K562 (cell line): ENCODE data around the gene SAMD10. TPM values are rescaled to one million over a fixed set of nuclear protein-coding genes. Genes with fewer than 3 reads are reported as not detected.

ENCODE experiments used
- ATAC-seq: fragments of 200-7000 bp; cut with Tn5 transposase; 3 replicates; pipeline ENCODE4 v1.9.1; 2020; ENCODE audit warnings: moderate library complexity
- BruUV-seq: library from RNA; stranded (reverse); fragments of 400-500 nt; replicated peaks from 2 replicates; lab custom pipeline; 2021; lab: Mats Ljungman, UMichigan
- CTCF ChIA-PET: fragments of 300-600 bp; formaldehyde crosslinking; extraction: SDS; loops from one replicate; lab custom pipeline; 2021; ENCODE audit warnings: low intra/inter-chr PET ratio; lab: Yijun Ruan, JAX
- POLR2A ChIA-PET: fragments of 300-600, 350-650 bp; sonication (Branson Sonifier 250); formaldehyde crosslinking; extraction: SDS; loops from one replicate; lab custom pipeline; 2021; ENCODE audit warnings: antibody characterized with exemption, inconsistent platforms; lab: Yijun Ruan, JAX
- DNase-seq, 4 experiments: peaks; one replicate each; pipeline versions ENCODE4 v3.0.0 to v3.0.0-alpha.2; 2011 to 2018; ENCODE audit warnings: low spot score in 3 of 4, mixed read lengths in 3 of 4; ENCODE audit errors: extremely low read depth in 1 of 4
- FAIRE-seq: peaks from 2 replicates; lab custom pipeline; 2011; peaks lifted over from hg19 to GRCh38; lab: Jason Lieb, UNC
- H2AFZ ChIP-seq: 2 replicates; pipeline ENCODE4 v1.6.0; 2011; ENCODE audit warnings: low read depth, low read length, control low read depth, inconsistent platforms
- H3K27ac ChIP-seq: fragments of 200-600 bp; 3 replicates; pipeline ENCODE4 v1.8.0; 2011; ENCODE audit warnings: low read depth, mild to moderate bottlenecking, control low read depth, inconsistent platforms, low read length, moderate library complexity, mixed read lengths; ENCODE audit errors: extremely low read depth
- H3K27me3 ChIP-seq, 2 experiments: fragments of 300-600 bp in 1 of 2; 2 replicates in 1 of 2; 3 replicates in 1 of 2; pipeline versions ENCODE4 v1.6.0 to v1.8.0; 2011; ENCODE audit warnings: inconsistent platforms in 2 of 2, low read length in 2 of 2, mild to moderate bottlenecking in 1 of 2, mixed read lengths in 1 of 2, moderate library complexity in 1 of 2; ENCODE audit not compliant: control insufficient read depth in 2 of 2, insufficient read depth in 2 of 2
- H3K36me3 ChIP-seq: fragments of 300-600 bp; 3 replicates; pipeline ENCODE4 v1.8.0; 2011; ENCODE audit warnings: mild to moderate bottlenecking, low read length, inconsistent platforms; ENCODE audit not compliant: control insufficient read depth, insufficient read depth
- H3K4me1 ChIP-seq, 2 experiments: fragments of 200-600 bp in 1 of 2; replicated peaks in 1 of 2; 2 replicates in 1 of 2; 3 replicates in 1 of 2; pipeline versions ENCODE4 v1.5.1 to v1.8.0; 2011; ENCODE audit warnings: inconsistent platforms in 2 of 2, low read length in 2 of 2, mild to moderate bottlenecking in 1 of 2, mixed read lengths in 1 of 2, moderate library complexity in 1 of 2; ENCODE audit not compliant: control insufficient read depth in 2 of 2, insufficient read depth in 2 of 2
- H3K4me2 ChIP-seq: 2 replicates; pipeline ENCODE4 v1.6.1; 2011; ENCODE audit warnings: low read length, control low read depth, inconsistent platforms, mixed read lengths; ENCODE audit not compliant: insufficient read depth
- H3K4me3 ChIP-seq: fragments of 200-600 bp; sonication (generic), shearing (Covaris generic); 2 replicates; pipeline ENCODE4 v1.5.1; 2016; ENCODE audit warnings: control low read depth, inconsistent platforms
- H3K79me2 ChIP-seq: fragments of 200-600 bp; 3 replicates; pipeline ENCODE4 v1.8.0; 2011; ENCODE audit warnings: low read length, inconsistent platforms; ENCODE audit not compliant: control insufficient read depth, insufficient read depth
- H3K9ac ChIP-seq, 2 experiments: 2 replicates each; pipeline versions ENCODE4 v1.6.0 to v1.6.1; 2011; ENCODE audit warnings: low read depth in 2 of 2, low read length in 2 of 2, control low read depth in 1 of 2, inconsistent platforms in 1 of 2, mild to moderate bottlenecking in 1 of 2, mixed read lengths in 1 of 2; ENCODE audit not compliant: insufficient read depth in 1 of 2
- H3K9me1 ChIP-seq: one replicate; pipeline ENCODE4 v1.6.0; 2011; ENCODE audit warnings: inconsistent platforms, mild to moderate bottlenecking, low read length, moderate library complexity; ENCODE audit not compliant: control insufficient read depth, insufficient read depth
- H3K9me3 ChIP-seq: replicated peaks from 2 replicates; pipeline ENCODE4 v1.5.1; 2011; ENCODE audit warnings: low read depth, low read length, inconsistent platforms; ENCODE audit not compliant: control insufficient read depth, insufficient read depth
- H4K20me1 ChIP-seq: replicated peaks from 2 replicates; pipeline ENCODE4 v1.6.1; 2011; ENCODE audit warnings: low read length, inconsistent platforms, mixed read lengths; ENCODE audit not compliant: control insufficient read depth, insufficient read depth
- DNMT1 ChIP-seq: fragments of 450-650 bp; IDR thresholded peaks from 2 replicates; pipeline ENCODE4 v1.6.1; 2016; ENCODE audit warnings: antibody characterized with exemption, mild to moderate bottlenecking
- HBP1 ChIP-seq: fragments of 450-650 bp; formaldehyde crosslinking; IDR thresholded peaks from 2 replicates; pipeline ENCODE4 v1.4.0; 2022; ENCODE audit warnings: missing genetic modification characterization
- HDGF ChIP-seq: fragments of 450-650 bp; IDR thresholded peaks from 2 replicates; pipeline ENCODE4 v1.6.1; 2016
- JUN ChIP-seq, 2 experiments: sonication (generic) in 1 of 2; formaldehyde crosslinking in 1 of 2; IDR thresholded peaks; 2 replicates each; pipeline versions ENCODE4 v1.6.1 to v1.8.0; 2012 to 2022; ENCODE audit warnings: borderline replicate concordance in 2 of 2, mild to moderate bottlenecking in 2 of 2, improper control_type of control experiment in 1 of 2, low read depth in 1 of 2, low read length in 1 of 2, missing genetic modification reagents in 1 of 2
- NFYB ChIP-seq: IDR thresholded peaks from 2 replicates; pipeline ENCODE4 v1.6.1; 2011; ENCODE audit warnings: mild to moderate bottlenecking, moderate library complexity; ENCODE audit not compliant: insufficient read length; ENCODE audit errors: extremely low read depth
- RBM34 ChIP-seq: fragments of 200-400 bp; formaldehyde crosslinking; IDR thresholded peaks from 2 replicates; pipeline ENCODE4 v1.6.1; 2018; ENCODE audit warnings: low read length, borderline replicate concordance; ENCODE audit not compliant: insufficient read depth
- XRCC5 ChIP-seq: fragments of 200-400 bp; formaldehyde crosslinking; IDR thresholded peaks from 2 replicates; pipeline ENCODE4 v1.6.1; 2017; ENCODE audit warnings: low read depth, mild to moderate bottlenecking, low read length
- YY1 ChIP-seq, 3 experiments: IDR thresholded peaks; 2 replicates each; pipeline ENCODE4 v1.6.1; 2011; ENCODE audit warnings: low read length in 2 of 3, mild to moderate bottlenecking in 2 of 3, moderate library complexity in 2 of 3, borderline replicate concordance in 1 of 3, control low read depth in 1 of 3, low read depth in 1 of 3; ENCODE audit not compliant: insufficient read depth in 3 of 3, insufficient replicate concordance in 2 of 3, control insufficient read depth in 1 of 3, insufficient read length in 1 of 3; ENCODE audit errors: extremely low read depth in 1 of 3
- ZFP30 ChIP-seq: fragments of 250-450 bp; sonication (Bioruptor Pico); IDR thresholded peaks from 2 replicates; pipeline ENCODE4 v1.8.0; 2022; ENCODE audit warnings: moderate library complexity, mild to moderate bottlenecking, inconsistent platforms, borderline replicate concordance
- ZNF12 ChIP-seq: sonication (generic); formaldehyde crosslinking; IDR thresholded peaks from 2 replicates; pipeline ENCODE4 v1.4.0; 2020; ENCODE audit warnings: mild to moderate bottlenecking, missing genetic modification reagents
- ZNF124 ChIP-seq: sonication (generic); formaldehyde crosslinking; IDR thresholded peaks from 2 replicates; pipeline ENCODE4 v1.8.1; 2022; ENCODE audit warnings: missing genetic modification reagents
- ZNF174 ChIP-seq: fragments of 250-450 bp; sonication (Bioruptor Pico); IDR thresholded peaks from 2 replicates; pipeline ENCODE4 v1.4.0; 2020; ENCODE audit warnings: mild to moderate bottlenecking
- ZNF274 ChIP-seq: IDR thresholded peaks from 2 replicates; pipeline ENCODE4 v1.6.1; 2011; ENCODE audit warnings: low read depth, mild to moderate bottlenecking, low read length, moderate library complexity, borderline replicate concordance
- ZNF316 ChIP-seq: fragments of 450-650 bp; IDR thresholded peaks from 2 replicates; pipeline ENCODE4 v1.6.1; 2016
- ZSCAN32 ChIP-seq: fragments of 450-650 bp; formaldehyde crosslinking; IDR thresholded peaks from 2 replicates; pipeline ENCODE4 v1.4.0; 2020; ENCODE audit warnings: mild to moderate bottlenecking, moderate library complexity
- WGBS: fragments of 100-300 bp; shearing (Covaris generic); methylation state at CpG from one replicate; pipeline ENCODE4 v1.1.6; 2016; ENCODE audit warnings: low coverage, mixed read lengths; ENCODE audit not compliant: insufficient coverage; ENCODE audit errors: missing lambda C conversion rate; 5-methylcytosine and 5-hydroxymethylcytosine counted together
- in situ Hi-C: fragments of 300-500 bp; cut with MboI; formaldehyde crosslinking; loops from 4 replicates; pipeline ENCODE4 v1.15.0; 2018; ENCODE audit warnings: inconsistent platforms, mixed read lengths
- intact Hi-C: fragments of 100-400 bp; cut with micrococcal nuclease; formaldehyde crosslinking; loops from 2 replicates; pipeline ENCODE4 v1.14.2; 2022
- polyA plus RNA-seq, 8 experiments: library from polyadenylated mRNA; depleted of rRNA in 4 of 8; stranded (reverse) in 5 of 8; unstranded in 3 of 8; fragments of >200 nt; fragmentation: Nextera tagmentation in 2 of 8; fragmentation: Illumina TruSeq in 1 of 8; extraction: Ambion mirVana in 2 of 8; extraction: Trizol in 1 of 8; gene quantifications; 2 replicates each; pipeline versions ENCODE4 v1.2.1 to v1.2.3, GENCODE V29; 2011 to 2014; ENCODE audit warnings: inconsistent platforms in 1 of 8, missing spikeins in 1 of 8
- total RNA-seq, 7 experiments: library from RNA; depleted of rRNA in 6 of 7; stranded (reverse); fragments of >200 nt in 6 of 7; fragmentation: Illumina TruSeq in 2 of 7; extraction: Trizol in 2 of 7; gene quantifications; 2 replicates each; pipeline versions ENCODE4 v1.2.1 to v1.2.3, GENCODE V29; 2011 to 2021; ENCODE audit warnings: low replicate concordance in 1 of 7

Gene SAMD10
- total and polyA plus RNA-seq, 9 of the 15 experiments (the other 6 are each of a cell fraction or from before 2014, with no cell fraction given), result 0.37 to 15.2 (median 4.8) TPM

GRCh38 chr20:64009811-64010387 is 30.5 kb upstream of the SAMD10 start:
- no peak for ATAC-seq
- Histone ChIP-seq H3K4me1 (no peaks in the 10 kb centered on the region), H3K27ac (no peak overlapping the region), H3K9me1 (no peaks in the 10 kb centered on the region), H3K9me3 (peaks cover 6% of the 10 kb centered on the region), H3K9ac (no peak overlapping the region), H3K27me3 (no peaks in the 10 kb centered on the region), H3K79me2 (peaks cover 3% of the 10 kb centered on the region; the same call in 1 of the 3 replicates), H3K4me2 (no peak overlapping the region), H3K36me3 (peaks cover 78% of the 10 kb centered on the region), H4K20me1 (no peaks in the 10 kb centered on the region), H3K4me3 (no peak overlapping the region), H2AFZ (no peak overlapping the region)
- no peak for FAIRE-seq
- in situ Hi-C loops, result no loop called here
- intact Hi-C loops, result no loop called here
- ChIA-PET CTCF (interaction anchor here (0.6 kb wide), 1 partner anchor 177 kb away, joined by 3 read pairs; no protein-coding TSS in a partner anchor), POLR2A (no interaction called here)
- BruUV-seq, result no TSS peak
- TF ChIP-seq JUN (IDR thresholded peaks at IDR 0.05; ENCODE audit: borderline replicate concordance, low read depth, low read length), result no peak
- no peak for TF ChIP-seq JUN (CRISPR knock-in tag; IDR thresholded peaks at IDR 0.05; ENCODE audit: borderline replicate concordance)
- 0 out of 2 replicates have a peak, but pooled peaks have one; percentile 36 for TF ChIP-seq ZNF124 (CRISPR knock-in tag)
- no peak for TF ChIP-seq ZNF316
- no peak for TF ChIP-seq HDGF
- TF ChIP-seq ZNF12 (CRISPR knock-in tag), result no peak
- DNase-seq, result no peak
- WGBS, result 88% methylated on average over 13 of the region's 13 CpGs

- H3K4me3 ChIP-seq, result no peak overlapping the region
- no peaks in the 10 kb centered on the region for H4K20me1 ChIP-seq
- no TSS peak for BruUV-seq
- no peaks in the 10 kb centered on the region for H3K27me3 ChIP-seq
- 93% methylated on average over 3 of the region's 3 CpGs for WGBS
- no peak overlapping the region for H3K27ac ChIP-seq
- peaks cover 3% of the 10 kb centered on the region; the same call in 1 of the 3 replicates for H3K79me2 ChIP-seq
- H3K4me2 ChIP-seq, result no peak overlapping the region
- ChIA-PET CTCF (no interaction called here), POLR2A (interaction anchor here (1.3 kb wide), 1 partner anchor 18 kb away, joined by 7 read pairs; no protein-coding TSS in a partner anchor)
- peaks cover 79% of the 10 kb centered on the region for H3K36me3 ChIP-seq
- no peak for DNase-seq
- in situ Hi-C loops, result no loop called here
- no peaks in the 10 kb centered on the region for H3K4me1 ChIP-seq
- H3K9ac ChIP-seq, result no peak overlapping the region
- intact Hi-C loops, result no loop called here
- H3K9me3 ChIP-seq, result peaks cover 6% of the 10 kb centered on the region
- no peaks in the 10 kb centered on the region for H3K9me1 ChIP-seq
- no peak overlapping the region for H2AFZ ChIP-seq
- ATAC-seq, result no peak
- no peak for FAIRE-seq
- no peak for TF ChIP-seq DNMT1
- no peak for TF ChIP-seq NFYB
- TF ChIP-seq HBP1, result no peak
- no peak for TF ChIP-seq ZFP30 (CRISPR knock-in tag)
- no peak for TF ChIP-seq ZNF174 (CRISPR knock-in tag)
- TF ChIP-seq ZSCAN32 (CRISPR knock-in tag), result no peak
- no peak for TF ChIP-seq RBM34
- TF ChIP-seq XRCC5, result no peak
- TF ChIP-seq ZNF274, result no peak
- TF ChIP-seq YY1 (IDR thresholded peaks at IDR 0.05; ENCODE audit: borderline replicate concordance in 1 of 3, control insufficient read depth in 1 of 3, extremely low read depth in 1 of 3, insufficient read depth in 3 of 3, insufficient read length in 1 of 3, insufficient replicate concordance in 2 of 3, low read depth in 1 of 3, low read length in 2 of 3), result no peak
These were observed 27.5 kb upstream of the SAMD10 start for GRCh38 chr20:64006902-64007301.
